Adrenal gland (tissue), 12 donors: ENCODE results near the gene KIF16B. TPM values are rescaled to one million over a fixed set of nuclear protein-coding genes. Genes with fewer than 3 reads are reported as not detected.

Experiments
- DNase-seq, 7 donors: peaks; one replicate each; pipeline ENCODE4 v3.0.0-alpha.2; 2019 to 2020
- H3K27ac ChIP-seq, 5 donors: fragments of 200-600 bp; sonication (generic) in 4 of 5; 1 replicate in 3 of 5; 2 replicates in 2 of 5; pipeline versions ENCODE4 v1.5.1 to v1.8.0; 2016 to 2020; ENCODE audit warnings: mild to moderate bottlenecking in 1 of 5
- H3K27me3 ChIP-seq: fragments of 200-600 bp; 2 replicates; pipeline ENCODE4 v1.8.0; 2021
- H3K36me3 ChIP-seq, 2 donors: fragments of 200-600 bp; replicated peaks in 1 of 2; 1 replicate in 1 of 2; 2 replicates in 1 of 2; pipeline versions ENCODE4 v1.5.1 to v1.8.0; 2018 to 2022
- H3K4me1 ChIP-seq, 2 donors: fragments of 200-600 bp; replicated peaks in 1 of 2; 1 replicate in 1 of 2; 2 replicates in 1 of 2; pipeline versions ENCODE4 v1.5.1 to v1.8.0; 2018 to 2021
- H3K4me3 ChIP-seq, 4 donors: fragments of 200-600 bp; sonication (generic) in 3 of 4; one replicate each; pipeline ENCODE4 v1.5.1; 2016 to 2018
- H3K9me3 ChIP-seq, 3 donors: fragments of 200-600 bp; sonication (generic) in 1 of 3; replicated peaks in 1 of 3; 1 replicate in 2 of 3; 2 replicates in 1 of 3; pipeline versions ENCODE4 v1.5.1 to v1.8.0; 2016 to 2021
- CTCF ChIP-seq, 6 experiments: fragments of 450-650 bp in 4 of 6; fragments of 200-600 bp in 2 of 6; sonication (generic) in 1 of 6; IDR thresholded peaks; 1 replicate in 5 of 6; 2 replicates in 1 of 6; pipeline versions ENCODE4 v1.5.1 to v1.8.0; 2016 to 2021; ENCODE audit warnings: antibody characterized with exemption in 6 of 6, mild to moderate bottlenecking in 2 of 6, moderate library complexity in 1 of 6
- POLR2A ChIP-seq, 2 donors: fragments of 450-650 bp; IDR thresholded peaks; one replicate each; pipeline ENCODE4 v1.6.1; 2017; ENCODE audit warnings: antibody characterized with exemption in 2 of 2, mild to moderate bottlenecking in 2 of 2, moderate library complexity in 1 of 2
- WGBS, 4 donors: extraction: QIAGEN DNeasy Blood & Tissue Kit in 2 of 4; methylation state at CpG; one replicate each; pipeline versions ENCODE4 v1.1.5 to v1.1.7; 2013 to 2017; 5-methylcytosine and 5-hydroxymethylcytosine counted together
- intact Hi-C, 2 donors: fragments of 100-400 bp; cut with DNase I; formaldehyde crosslinking; loops; one replicate each; pipeline versions ENCODE4 v1.14.1 to v1.15.0; 2022 to 2023
- polyA plus RNA-seq, 3 donors: library from polyadenylated mRNA; stranded (reverse); fragments of 200-250 nt in 2 of 3; fragments of 350-450 nt in 1 of 3; fragmentation: Illumina TruSeq in 1 of 3; extraction: RNeasy Lipid Tissue Mini Kit (QIAGEN cat#74804) in 1 of 3; gene quantifications; one replicate each; pipeline ENCODE4 v1.2.3, GENCODE V29; 2013 to 2014
- total RNA-seq, 9 donors: library from RNA; depleted of rRNA in 4 of 9; stranded (reverse); fragments of >200 nt in 4 of 9; fragments of 120-200 nt in 1 of 9; fragmentation: NEBNext Ultra II Directional in 1 of 9; extraction: Animal tissue kit (Norgen Biotek cat#: 25700) in 1 of 9; gene quantifications; one replicate each; pipeline versions ENCODE4 v1.1.0 to v1.2.4, GENCODE V29; 2013 to 2023
- donor health status: healthy with polysubstance abuse.
- donor health status: Bipolar disorder and iron deficiency.
- donor health status: DM: yes; HTN: yes; CAD: no.
- donor health status: DM: no; HTN: no; CAD: no.
- donor health status: DM: no; HTN: no; CAD: no.
- donor health status: DM: yes; HTN: yes; CAD: no.

The KIF16B gene
- total and polyA plus RNA-seq, 12 donors: 8.6 to 113 (median 36.1) TPM

GRCh38 chr20:16587066-16587465 lies 13.8 kb upstream of the KIF16B start:
- WGBS, 4 donors: 81 to 93% (median 90%) methylated on average over 2 of the region's 2 CpGs
- DNase-seq: no peak
- H3K9me3 ChIP-seq: no peaks in the 10 kb centered on the region
- no peaks in the 10 kb centered on the region for H3K4me1 ChIP-seq
- intact Hi-C loops: no loop called here
- no peak overlapping the region for H3K27ac ChIP-seq
- H3K27me3 ChIP-seq: no peaks in the 10 kb centered on the region
- H3K4me3 ChIP-seq: no peak overlapping the region
- H3K36me3 ChIP-seq: no peaks in the 10 kb centered on the region
- TF ChIP-seq CTCF (IDR thresholded peaks at IDR 0.05) (no peak), POLR2A (IDR thresholded peaks at IDR 0.05) (no peak)

GRCh38 chr20:16583474-16583873 lies 10.2 kb upstream of the KIF16B start:
- H3K27ac ChIP-seq: no peak overlapping the region
- H3K4me1 ChIP-seq: no peaks in the 10 kb centered on the region
- H3K27me3 ChIP-seq: no peaks in the 10 kb centered on the region
- 68 to 83% (median 76%) methylated on average over 2 of the region's 2 CpGs for WGBS, 4 donors
- TF ChIP-seq CTCF (IDR thresholded peaks at IDR 0.05): no peak
- no peak for TF ChIP-seq POLR2A (IDR thresholded peaks at IDR 0.05)
- no peaks in the 10 kb centered on the region for H3K36me3 ChIP-seq
- no peak overlapping the region for H3K4me3 ChIP-seq
- no peaks in the 10 kb centered on the region for H3K9me3 ChIP-seq
- intact Hi-C loops: no loop called here
- no peak for DNase-seq

- Histone ChIP-seq H3K27me3 (no peaks in the 10 kb centered on the region), H3K9me3 (no peaks in the 10 kb centered on the region), H3K36me3 (no peaks in the 10 kb centered on the region), H3K4me3 (no peak overlapping the region), H3K27ac (no peak overlapping the region), H3K4me1 (no peaks in the 10 kb centered on the region)
- TF ChIP-seq POLR2A (IDR thresholded peaks at IDR 0.05): no peak
- TF ChIP-seq CTCF (IDR thresholded peaks at IDR 0.05): no peak
- intact Hi-C loops: no loop called here
- 88 to 100% (median 99%) methylated on average over 2 of the region's 2 CpGs for WGBS, 4 donors
- no peak for DNase-seq
Measured at GRCh38 chr20:16581241-16581640, 8.0 kb upstream of the KIF16B start.

GRCh38 chr20:16580620-16581019 lies 7.4 kb upstream of the KIF16B start:
- intact Hi-C loops: no loop called here
- DNase-seq: no peak
- 73 to 85% (median 79%) methylated on average over 2 of the region's 2 CpGs for WGBS, 4 donors
- Histone ChIP-seq H3K36me3 (no peaks in the 10 kb centered on the region), H3K9me3 (no peaks in the 10 kb centered on the region), H3K27ac (no peak overlapping the region), H3K27me3 (no peaks in the 10 kb centered on the region), H3K4me3 (no peak overlapping the region), H3K4me1 (peaks cover 0 to 2% of the 10 kb centered on the region in 2 donors)
- TF ChIP-seq POLR2A (IDR thresholded peaks at IDR 0.05): no peak
- TF ChIP-seq CTCF (IDR thresholded peaks at IDR 0.05): no peak
